SK-N-SH (cell line): ENCODE results near the gene MAPT. TPM values are rescaled to one million over a fixed set of nuclear protein-coding genes. Genes with fewer than 3 reads are reported as not detected.
A peak's percentile ranks its signal among the peaks of the same experiment; 100 is the strongest.

Experiments
- CTCF ChIA-PET: fragments of 300-600, 350-600 bp; formaldehyde crosslinking; extraction: SDS; loops from one replicate; lab custom pipeline; 2021; lab: Yijun Ruan, JAX
- POLR2A ChIA-PET: fragments of 350-600 bp; sonication (Branson Sonifier 250); formaldehyde crosslinking; extraction: SDS; loops from one replicate; lab custom pipeline; 2020; ENCODE audit warnings: antibody characterized with exemption, inconsistent platforms; lab: Yijun Ruan, JAX
- DNase-seq: peaks from one replicate; pipeline ENCODE4 v3.0.0; 2012
- H2AFZ ChIP-seq: fragments of 200-600 bp; sonication (generic); 2 replicates; pipeline ENCODE4 v1.8.1; 2016; ENCODE audit warnings: antibody characterized with exemption, mild to moderate bottlenecking, low read depth
- H3F3A ChIP-seq: fragments of 200-600 bp; sonication (generic); replicated peaks from 2 replicates; pipeline ENCODE3; 2016; ENCODE audit warnings: antibody characterized with exemption, mild to moderate bottlenecking; ENCODE audit not compliant: insufficient read depth
- H3K27ac ChIP-seq, 2 experiments: fragments of 200-500 bp in 1 of 2; fragments of 200-600 bp in 1 of 2; sonication (Bioruptor generic) in 1 of 2; sonication (generic), shearing (Covaris generic) in 1 of 2; 2 replicates each; pipeline versions ENCODE4 v1.5.1 to v1.6.1; 2014 to 2016; ENCODE audit warnings: low read depth in 2 of 2, inconsistent platforms in 1 of 2, low read length in 1 of 2, mild to moderate bottlenecking in 1 of 2, mixed read lengths in 1 of 2
- H3K27me3 ChIP-seq: fragments of 200-600 bp; sonication (generic), shearing (Covaris generic); 2 replicates; pipeline ENCODE4 v1.6.1; 2016; ENCODE audit warnings: mixed run types; ENCODE audit not compliant: insufficient read depth
- H3K36me3 ChIP-seq, 2 experiments: fragments of 200-500 bp in 1 of 2; fragments of 200-600 bp in 1 of 2; sonication (Bioruptor generic) in 1 of 2; sonication (generic) in 1 of 2; replicated peaks in 1 of 2; 2 replicates each; pipeline versions ENCODE3 to v1.5.1; 2014 to 2016; ENCODE audit warnings: low read length in 1 of 2, mild to moderate bottlenecking in 1 of 2; ENCODE audit not compliant: insufficient read depth in 2 of 2, control insufficient read depth in 1 of 2
- H3K4me1 ChIP-seq, 2 experiments: fragments of 200-500 bp in 1 of 2; fragments of 200-600 bp in 1 of 2; sonication (Bioruptor generic) in 1 of 2; sonication (generic), shearing (Covaris generic) in 1 of 2; 2 replicates each; pipeline versions ENCODE4 v1.5.1 to v1.6.1; 2014 to 2016; ENCODE audit warnings: low read depth in 1 of 2, low read length in 1 of 2, mixed run types in 1 of 2; ENCODE audit not compliant: insufficient read depth in 2 of 2, control insufficient read depth in 1 of 2
- H3K4me2 ChIP-seq: fragments of 200-600 bp; sonication (generic), shearing (Covaris generic); 2 replicates; pipeline ENCODE4 v1.6.1; 2017; ENCODE audit warnings: mixed run types
- H3K4me3 ChIP-seq, 2 experiments: fragments of 200-500 bp in 1 of 2; fragments of 200-600 bp in 1 of 2; sonication (Bioruptor generic) in 1 of 2; sonication (generic), shearing (Covaris generic) in 1 of 2; 2 replicates each; pipeline versions ENCODE4 v1.5.1 to v1.8.1; 2014 to 2016; ENCODE audit warnings: low read depth in 2 of 2, inconsistent platforms in 1 of 2, low read length in 1 of 2, mild to moderate bottlenecking in 1 of 2, mixed read lengths in 1 of 2, moderate library complexity in 1 of 2
- H3K79me2 ChIP-seq: fragments of 200-600 bp; sonication (generic); 2 replicates; pipeline ENCODE4 v1.8.1; 2017; ENCODE audit warnings: mild to moderate bottlenecking; ENCODE audit not compliant: insufficient read depth
- H3K9ac ChIP-seq: fragments of 200-600 bp; sonication (generic); 2 replicates; pipeline ENCODE4 v1.6.1; 2017; ENCODE audit warnings: mixed run types
- H3K9me2 ChIP-seq: fragments of 200-600 bp; sonication (generic); 2 replicates; pipeline ENCODE4 v1.6.1; 2017; ENCODE audit warnings: mixed run types
- H3K9me3 ChIP-seq: fragments of 200-600 bp; sonication (generic); 2 replicates; pipeline ENCODE4 v1.6.1; 2017; ENCODE audit warnings: mixed run types, mild to moderate bottlenecking, moderate library complexity
- H4K20me1 ChIP-seq: fragments of 200-600 bp; sonication (generic); 2 replicates; pipeline ENCODE4 v1.6.1; 2017; ENCODE audit warnings: mild to moderate bottlenecking, mixed run types; ENCODE audit not compliant: insufficient read depth
- CHD2 ChIP-seq: fragments of 150-350 bp; IDR thresholded peaks from 2 replicates; pipeline ENCODE4 v1.6.1; 2018; ENCODE audit warnings: low read length; ENCODE audit not compliant: partially characterized antibody
- ELF1 ChIP-seq: IDR thresholded peaks from 2 replicates; pipeline ENCODE4 v1.4.0; 2012
- FOSL2 ChIP-seq: IDR thresholded peaks from 2 replicates; pipeline ENCODE4 v1.4.0; 2012; ENCODE audit warnings: low read depth, mild to moderate bottlenecking, moderate library complexity, borderline replicate concordance
- FOXM1 ChIP-seq: IDR thresholded peaks from 2 replicates; pipeline ENCODE4 v1.4.0; 2012; ENCODE audit warnings: low read depth, mild to moderate bottlenecking
- GABPA ChIP-seq: IDR thresholded peaks from 2 replicates; pipeline ENCODE4 v1.4.0; 2012; ENCODE audit warnings: low read depth, mild to moderate bottlenecking
- GATA2 ChIP-seq: sonication (generic); formaldehyde crosslinking; IDR thresholded peaks from 2 replicates; pipeline ENCODE4 v1.5.0; 2020; ENCODE audit warnings: mild to moderate bottlenecking, missing genetic modification reagents
- JUND ChIP-seq: IDR thresholded peaks from 2 replicates; pipeline ENCODE4 v1.4.0; 2012
- MEF2A ChIP-seq: IDR thresholded peaks from 2 replicates; pipeline ENCODE4 v1.4.0; 2012; ENCODE audit warnings: low read depth, borderline replicate concordance
- MXI1 ChIP-seq: IDR thresholded peaks from 2 replicates; pipeline ENCODE4 v1.6.1; 2012; ENCODE audit warnings: mild to moderate bottlenecking, low read depth, low read length, improper control_type of control experiment
- NFIC ChIP-seq: IDR thresholded peaks from 2 replicates; pipeline ENCODE4 v1.4.0; 2012; ENCODE audit warnings: borderline replicate concordance
- NRF1 ChIP-seq: IDR thresholded peaks from 2 replicates; pipeline ENCODE4 v1.6.1; 2012; ENCODE audit warnings: low read depth, mild to moderate bottlenecking, low read length
- RCOR1 ChIP-seq: fragments of 150-350 bp; IDR thresholded peaks from 2 replicates; pipeline ENCODE4 v1.6.1; 2017; ENCODE audit warnings: antibody characterized with exemption, low read length
- REST ChIP-seq: IDR thresholded peaks from 2 replicates; pipeline ENCODE4 v1.6.1; 2012; ENCODE audit warnings: mild to moderate bottlenecking, low read depth, low read length, moderate library complexity
- RFX5 ChIP-seq: IDR thresholded peaks from 2 replicates; pipeline ENCODE4 v1.6.1; 2012; ENCODE audit warnings: mild to moderate bottlenecking, improper control_type of control experiment, low read length
- SIN3A ChIP-seq: IDR thresholded peaks from 2 replicates; pipeline ENCODE4 v1.6.1; 2012; ENCODE audit warnings: low read depth, mild to moderate bottlenecking, low read length, moderate library complexity, borderline replicate concordance
- TAF1 ChIP-seq: IDR thresholded peaks from 2 replicates; pipeline ENCODE4 v1.6.1; 2012; ENCODE audit warnings: low read depth, mild to moderate bottlenecking, low read length, moderate library complexity, borderline replicate concordance
- USF1 ChIP-seq: IDR thresholded peaks from 2 replicates; pipeline ENCODE4 v1.4.0; 2012; ENCODE audit warnings: low read depth, borderline replicate concordance
- WGBS: methylation state at CpG from one replicate; pipeline ENCODE4 v1.1.6; 2017; ENCODE audit warnings: low lambda C conversion rate; 5-methylcytosine and 5-hydroxymethylcytosine counted together
- polyA plus RNA-seq, 3 experiments: library from polyadenylated mRNA; depleted of rRNA; stranded (reverse); fragments of >200 nt; gene quantifications; 2 replicates each; pipeline ENCODE4 v1.2.3, GENCODE V29; 2012
- TF ChIP-seq, protein P1 (sequence below): IDR thresholded peaks from 2 replicates; pipeline ENCODE4 v1.4.0; 2012; ENCODE audit warnings: low read depth, borderline replicate concordance

The MAPT gene
- polyA plus RNA-seq, 1 of the 3 experiments (the other 2 are of a cell fraction), result 0.74 TPM

DNA sequence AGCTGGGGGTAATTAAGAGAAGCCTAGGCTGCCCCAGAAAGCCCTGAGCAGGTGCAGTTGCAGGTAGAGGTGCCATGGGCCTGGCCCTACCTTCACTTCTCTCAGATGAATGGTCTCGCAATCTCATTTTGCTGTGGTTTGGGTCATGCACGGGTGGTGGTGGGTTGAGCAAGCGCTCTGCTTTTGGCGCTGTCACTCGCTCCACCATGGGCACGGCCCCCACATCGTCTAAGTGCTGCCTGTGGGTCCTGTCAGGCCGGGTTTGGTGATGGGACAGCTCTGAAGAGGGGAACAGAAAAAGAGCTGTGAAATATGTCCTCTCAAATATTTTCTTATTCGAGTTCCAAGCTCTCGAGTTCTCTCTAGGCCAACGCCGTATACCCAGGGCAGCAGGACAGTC lies 144.6 kb downstream of the MAPT start:
- Histone ChIP-seq H3K4me2 (no peak overlapping the region), H3K79me2 (peaks cover 35% of the 10 kb centered on the region), H3K4me1 (peaks cover under 1 to 23% of the 10 kb centered on the region in 2 experiments; a peak in 3 of 4 replicates), H3K27ac (0 out of 4 replicates have a peak overlapping the region, but pooled peaks of 1 of the 2 experiments have one; percentile 1), H2AFZ (no peak overlapping the region), H3K4me3 (no peak overlapping the region), H3K9me2 (no peaks in the 10 kb centered on the region), H3F3A (no peaks in the 10 kb centered on the region), H3K9ac (no peak overlapping the region), H3K36me3 (peaks cover 94% of the 10 kb centered on the region in 2 experiments), H4K20me1 (0 out of 2 replicates have a peak, but pooled peaks cover 2% of the 10 kb centered on the region), H3K9me3 (no peaks in the 10 kb centered on the region)
- ChIA-PET CTCF (interaction anchor here (1.0 to 3.6 kb wide), 8 partner anchors 13 to 160 kb away, joined by 3 to 21 read pairs (median 6); partner anchors contain the start of gene KANSL1), POLR2A (interaction anchor here (2.0 kb wide), 1 partner anchor 11 kb away, joined by 4 read pairs; no protein-coding TSS in a partner anchor)
- DNase-seq, result no peak
- TF ChIP-seq FOXM1 (no peak), GABPA (no peak), TAF1 (no peak), MEF2A (no peak), GATA2 (CRISPR knock-in tag) (no peak), NFIC (no peak), CHD2 (no peak), SIN3A (no peak), NRF1 (no peak), RCOR1 (no peak), JUND (no peak)
- TF ChIP-seq, all 33 proteins: peak for 0
- no peaks in the 10 kb centered on the region for H3K27me3 ChIP-seq
- WGBS, result 97% methylated on average over 12 of the region's 12 CpGs

DNA sequence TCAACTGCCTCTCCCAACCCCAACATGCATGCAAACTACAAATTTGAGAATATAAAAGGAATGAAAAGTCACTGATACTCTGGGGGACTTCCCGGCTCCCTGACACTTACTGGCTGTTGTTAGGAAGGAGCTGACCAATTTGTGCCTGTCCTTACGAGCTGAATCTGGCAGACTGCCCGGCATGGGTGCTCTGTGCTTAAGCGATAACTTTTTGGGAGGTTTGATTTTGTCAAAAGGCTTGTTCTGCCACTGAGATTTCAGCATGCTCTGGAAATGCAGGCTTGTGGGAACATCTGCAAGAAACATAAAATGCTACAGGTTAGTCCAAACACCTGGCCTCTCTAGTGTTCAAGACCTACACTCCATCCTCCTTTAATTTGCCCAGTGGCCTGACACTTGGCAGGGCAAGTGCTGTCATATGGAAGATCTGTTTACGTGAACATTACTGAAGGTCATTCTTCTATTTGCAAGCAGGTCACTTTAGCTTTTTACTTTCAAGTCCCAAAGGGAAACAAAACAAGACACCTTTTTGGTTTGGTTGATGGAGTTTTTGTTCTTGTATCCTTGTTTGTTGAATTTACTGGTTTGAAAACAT lies 145.3 kb downstream of the MAPT start:
- peaks cover 4 to 28% of the 10 kb centered on the region in 2 experiments; a peak in 3 of 4 replicates for H3K4me1 ChIP-seq
- no peak overlapping the region for H2AFZ ChIP-seq
- CTCF ChIA-PET, result interaction anchor here (0.8 to 3.6 kb wide), 11 partner anchors 11 to 173 kb away, joined by 3 to 21 read pairs (median 4); partner anchors contain the start of gene KANSL1
- peak overlapping the region in 1 of 2 experiments; percentile 7; a peak in 1 of 4 replicates for H3K27ac ChIP-seq
- peaks cover 38% of the 10 kb centered on the region for H3K79me2 ChIP-seq
- no peak overlapping the region for H3K9ac ChIP-seq
- no peaks in the 10 kb centered on the region for H3K9me3 ChIP-seq
- whole genome bisulfite sequencing, result 84% methylated on average over 5 of the region's 5 CpGs
- H4K20me1 ChIP-seq, result 0 out of 2 replicates have a peak, but pooled peaks cover 6% of the 10 kb centered on the region
- H3K27me3 ChIP-seq, result no peaks in the 10 kb centered on the region
- H3K4me2 ChIP-seq, result no peak overlapping the region
- no peaks in the 10 kb centered on the region for H3K9me2 ChIP-seq
- peaks cover 3% of the 10 kb centered on the region for H3F3A ChIP-seq
- H3K4me3 ChIP-seq, result no peak overlapping the region
- no peak for DNase-seq
- POLR2A ChIA-PET, result no interaction called here
- H3K36me3 ChIP-seq, result peaks cover 90% of the 10 kb centered on the region in 2 experiments
- TF ChIP-seq FOSL2 (no peak), REST (no peak), RFX5 (no peak), USF1 (no peak), SIN3A (no peak), MXI1 (no peak), TAF1 (no peak), NFIC (no peak), RCOR1 (no peak), ELF1 (no peak), FOXM1 (no peak)
- TF ChIP-seq, protein P1, sequence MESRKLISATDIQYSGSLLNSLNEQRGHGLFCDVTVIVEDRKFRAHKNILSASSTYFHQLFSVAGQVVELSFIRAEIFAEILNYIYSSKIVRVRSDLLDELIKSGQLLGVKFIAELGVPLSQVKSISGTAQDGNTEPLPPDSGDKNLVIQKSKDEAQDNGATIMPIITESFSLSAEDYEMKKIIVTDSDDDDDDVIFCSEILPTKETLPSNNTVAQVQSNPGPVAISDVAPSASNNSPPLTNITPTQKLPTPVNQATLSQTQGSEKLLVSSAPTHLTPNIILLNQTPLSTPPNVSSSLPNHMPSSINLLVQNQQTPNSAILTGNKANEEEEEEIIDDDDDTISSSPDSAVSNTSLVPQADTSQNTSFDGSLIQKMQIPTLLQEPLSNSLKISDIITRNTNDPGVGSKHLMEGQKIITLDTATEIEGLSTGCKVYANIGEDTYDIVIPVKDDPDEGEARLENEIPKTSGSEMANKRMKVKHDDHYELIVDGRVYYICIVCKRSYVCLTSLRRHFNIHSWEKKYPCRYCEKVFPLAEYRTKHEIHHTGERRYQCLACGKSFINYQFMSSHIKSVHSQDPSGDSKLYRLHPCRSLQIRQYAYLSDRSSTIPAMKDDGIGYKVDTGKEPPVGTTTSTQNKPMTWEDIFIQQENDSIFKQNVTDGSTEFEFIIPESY, result no peak
